Activated T-cell treated with anti-CD3 and anti-CD28 coated beads, Interleukin-2, amount 50 U/mL, for 24 hours (primary cell): ENCODE results near the gene ECT2.

Experiments used
- DNase-seq: peaks from one replicate; pipeline ENCODE4 v3.0.0-alpha.2; 2020
- H3K27ac Mint-ChIP-seq: 2 replicates; pipeline ENCODE4 v1.8.0; 2020; ENCODE audit warnings: mild to moderate bottlenecking, mixed read lengths
- H3K27me3 Mint-ChIP-seq: 2 replicates; pipeline ENCODE4 v1.8.0; 2020; ENCODE audit warnings: mixed read lengths
- H3K36me3 Mint-ChIP-seq: 2 replicates; pipeline ENCODE4 v1.8.0; 2020; ENCODE audit warnings: low read depth, mixed read lengths
- H3K4me1 Mint-ChIP-seq: 2 replicates; pipeline ENCODE4 v1.8.0; 2020; ENCODE audit warnings: low read depth, mixed read lengths
- H3K4me3 Mint-ChIP-seq: 2 replicates; pipeline ENCODE4 v1.8.0; 2020; ENCODE audit warnings: mild to moderate bottlenecking, moderate library complexity, mixed read lengths
- H3K9me3 Mint-ChIP-seq: 2 replicates; pipeline ENCODE4 v1.8.0; 2020; ENCODE audit warnings: mixed read lengths

ECT2 gene

GRCh38 chr3:172766718-172767405, 16.3 kb downstream of the ECT2 start:
- Mint-ChIP-seq H3K4me3 (no peak overlapping the region), H3K36me3 (peaks cover 94% of the 10 kb centered on the region), H3K4me1 (peaks cover 7% of the 10 kb centered on the region), H3K9me3 (no peaks in the 10 kb centered on the region), H3K27me3 (no peaks in the 10 kb centered on the region), H3K27ac (no peak overlapping the region)
- no peak for DNase-seq

GRCh38 chr3:172770382-172770781, 19.9 kb downstream of the ECT2 start:
- H3K4me1 Mint-ChIP-seq = peaks cover 7% of the 10 kb centered on the region
- H3K36me3 Mint-ChIP-seq = peaks cover 89% of the 10 kb centered on the region
- DNase-seq = no peak
- no peak overlapping the region for H3K4me3 Mint-ChIP-seq
- H3K27ac Mint-ChIP-seq = no peak overlapping the region
- H3K27me3 Mint-ChIP-seq = no peaks in the 10 kb centered on the region
- no peaks in the 10 kb centered on the region for H3K9me3 Mint-ChIP-seq

- no peaks in the 10 kb centered on the region for H3K9me3 Mint-ChIP-seq
- H3K4me1 Mint-ChIP-seq = peaks cover 7% of the 10 kb centered on the region
- DNase-seq = no peak
- H3K27me3 Mint-ChIP-seq = no peaks in the 10 kb centered on the region
- peaks cover 89% of the 10 kb centered on the region for H3K36me3 Mint-ChIP-seq
- no peak overlapping the region for H3K27ac Mint-ChIP-seq
- no peak overlapping the region for H3K4me3 Mint-ChIP-seq
Measured at GRCh38 chr3:172771672-172772071, 21.1 kb downstream of the ECT2 start.

GRCh38 chr3:172776049-172776717, 25.7 kb downstream of the ECT2 start:
- Mint-ChIP-seq H3K27ac (no peak overlapping the region), H3K4me3 (no peak overlapping the region), H3K36me3 (peaks cover 69% of the 10 kb centered on the region), H3K4me1 (peaks cover 10% of the 10 kb centered on the region), H3K27me3 (no peaks in the 10 kb centered on the region), H3K9me3 (no peaks in the 10 kb centered on the region)
- no peak for DNase-seq

- H3K27me3 Mint-ChIP-seq = no peaks in the 10 kb centered on the region
- no peaks in the 10 kb centered on the region for H3K9me3 Mint-ChIP-seq
- H3K4me3 Mint-ChIP-seq = no peak overlapping the region
- no peak overlapping the region for H3K27ac Mint-ChIP-seq
- H3K36me3 Mint-ChIP-seq = peaks cover 59% of the 10 kb centered on the region
- peaks cover 3% of the 10 kb centered on the region for H3K4me1 Mint-ChIP-seq
- DNase-seq = no peak
Measured at GRCh38 chr3:172777901-172778300, 27.4 kb downstream of the ECT2 start.

- Mint-ChIP-seq H3K36me3 (peaks cover 50% of the 10 kb centered on the region), H3K27ac (no peak overlapping the region), H3K4me1 (peaks cover 3% of the 10 kb centered on the region), H3K27me3 (no peaks in the 10 kb centered on the region), H3K4me3 (no peak overlapping the region), H3K9me3 (no peaks in the 10 kb centered on the region)
- DNase-seq = no peak
Measured at GRCh38 chr3:172782235-172782634, 31.7 kb downstream of the ECT2 start.

GRCh38 chr3:172786036-172786435, 35.5 kb downstream of the ECT2 start:
- no peaks in the 10 kb centered on the region for H3K4me1 Mint-ChIP-seq
- H3K36me3 Mint-ChIP-seq = peaks cover 64% of the 10 kb centered on the region
- H3K9me3 Mint-ChIP-seq = no peaks in the 10 kb centered on the region
- H3K4me3 Mint-ChIP-seq = no peak overlapping the region
- no peak overlapping the region for H3K27ac Mint-ChIP-seq
- no peaks in the 10 kb centered on the region for H3K27me3 Mint-ChIP-seq
- no peak for DNase-seq

- no peaks in the 10 kb centered on the region for H3K9me3 Mint-ChIP-seq
- H3K36me3 Mint-ChIP-seq = peaks cover 71% of the 10 kb centered on the region
- no peak overlapping the region for H3K27ac Mint-ChIP-seq
- no peaks in the 10 kb centered on the region for H3K27me3 Mint-ChIP-seq
- H3K4me3 Mint-ChIP-seq = no peak overlapping the region
- H3K4me1 Mint-ChIP-seq = no peaks in the 10 kb centered on the region
- no peak for DNase-seq
Measured at GRCh38 chr3:172787019-172787418, 36.5 kb downstream of the ECT2 start.

GRCh38 chr3:172787746-172788145, 37.2 kb downstream of the ECT2 start:
- Mint-ChIP-seq H3K27me3 (no peaks in the 10 kb centered on the region), H3K9me3 (no peaks in the 10 kb centered on the region), H3K4me1 (no peaks in the 10 kb centered on the region), H3K27ac (no peak overlapping the region), H3K4me3 (no peak overlapping the region), H3K36me3 (peaks cover 73% of the 10 kb centered on the region)
- no peak for DNase-seq

- no peak for DNase-seq
- Mint-ChIP-seq H3K4me1 (peaks cover 7% of the 10 kb centered on the region), H3K36me3 (peaks cover 20% of the 10 kb centered on the region), H3K27me3 (no peaks in the 10 kb centered on the region), H3K4me3 (no peak overlapping the region), H3K9me3 (peaks cover 2% of the 10 kb centered on the region), H3K27ac (no peak overlapping the region)
Measured at GRCh38 chr3:172799246-172799645, 48.7 kb downstream of the ECT2 start.

GRCh38 chr3:172800156-172800555, 49.6 kb downstream of the ECT2 start:
- H3K4me3 Mint-ChIP-seq = no peak overlapping the region
- peaks cover 7% of the 10 kb centered on the region for H3K4me1 Mint-ChIP-seq

GRCh38 chr3:172803489-172803888, 53.0 kb downstream of the ECT2 start:
- no peak overlapping the region for H3K4me3 Mint-ChIP-seq

More at GRCh38 chr3:172800156-172800555, 49.6 kb downstream of the ECT2 start:
- H3K9me3 Mint-ChIP-seq = no peaks in the 10 kb centered on the region
- no peak overlapping the region for H3K27ac Mint-ChIP-seq
- no peak for DNase-seq
- H3K27me3 Mint-ChIP-seq = no peaks in the 10 kb centered on the region
- peaks cover 21% of the 10 kb centered on the region for H3K36me3 Mint-ChIP-seq

GRCh38 chr3:172804323-172804722, 53.8 kb downstream of the ECT2 start:
- H3K27me3 Mint-ChIP-seq = no peaks in the 10 kb centered on the region
- peaks cover 29% of the 10 kb centered on the region for H3K36me3 Mint-ChIP-seq
- no peak overlapping the region for H3K27ac Mint-ChIP-seq
- no peak overlapping the region for H3K4me3 Mint-ChIP-seq
- DNase-seq = no peak
- H3K9me3 Mint-ChIP-seq = no peaks in the 10 kb centered on the region
- peaks cover 7% of the 10 kb centered on the region for H3K4me1 Mint-ChIP-seq

More at GRCh38 chr3:172803489-172803888, 53.0 kb downstream of the ECT2 start:
- Mint-ChIP-seq H3K27me3 (no peaks in the 10 kb centered on the region), H3K4me1 (peaks cover 7% of the 10 kb centered on the region), H3K27ac (peak overlapping the region; percentile 81), H3K36me3 (peaks cover 29% of the 10 kb centered on the region), H3K9me3 (no peaks in the 10 kb centered on the region)
- no peak for DNase-seq

- Mint-ChIP-seq H3K27me3 (no peaks in the 10 kb centered on the region), H3K36me3 (peaks cover 26% of the 10 kb centered on the region), H3K4me3 (no peak overlapping the region), H3K9me3 (no peaks in the 10 kb centered on the region), H3K4me1 (no peaks in the 10 kb centered on the region), H3K27ac (no peak overlapping the region)
- DNase-seq = no peak
Measured at GRCh38 chr3:172808969-172809546, 58.5 kb downstream of the ECT2 start.

GRCh38 chr3:172811099-172811498, 60.6 kb downstream of the ECT2 start:
- H3K27me3 Mint-ChIP-seq = no peaks in the 10 kb centered on the region
- no peak overlapping the region for H3K4me3 Mint-ChIP-seq
- no peak overlapping the region for H3K27ac Mint-ChIP-seq

More at GRCh38 chr3:172811099-172811498, 60.6 kb downstream of the ECT2 start:
- DNase-seq = no peak
- Mint-ChIP-seq H3K4me1 (no peaks in the 10 kb centered on the region), H3K36me3 (peaks cover 22% of the 10 kb centered on the region), H3K9me3 (no peaks in the 10 kb centered on the region)
